K562 (cell line): ENCODE results near the gene CSNK1G1. TPM values are rescaled to one million over a fixed set of nuclear protein-coding genes. Genes with fewer than 3 reads are reported as not detected.
A peak's percentile ranks its signal among the peaks of the same experiment; 100 is the strongest.

Experiments used
- ESRRA ChIP-seq: fragments of 450-650 bp; IDR thresholded peaks from 2 replicates; pipeline ENCODE4 v1.6.1; 2014; ENCODE audit warnings: low read depth, mild to moderate bottlenecking, moderate library complexity, borderline replicate concordance
- FOXK2 ChIP-seq, 2 experiments: fragments of 450-650 bp; IDR thresholded peaks in 1 of 2; conservative IDR thresholded peaks in 1 of 2; 2 replicates each; pipeline ENCODE4 v1.6.1; 2016; ENCODE audit warnings: low read depth in 2 of 2, mild to moderate bottlenecking in 1 of 2
- FOXM1 ChIP-seq, 2 experiments: fragments of 450-650 bp in 1 of 2; sonication (generic) in 1 of 2; formaldehyde crosslinking in 1 of 2; IDR thresholded peaks; 2 replicates each; pipeline versions ENCODE4 v1.6.1 to v1.9.0; 2017 to 2022; ENCODE audit warnings: low read depth in 2 of 2, mild to moderate bottlenecking in 2 of 2, missing genetic modification reagents in 1 of 2, moderate library complexity in 1 of 2
- HDAC6 ChIP-seq: IDR thresholded peaks from 2 replicates; pipeline ENCODE4 v1.6.1; 2012; ENCODE audit warnings: low read depth, mild to moderate bottlenecking, control low read depth, inconsistent platforms, low read length, moderate library complexity
- KDM2B ChIP-seq: fragments of 250-450 bp; sonication (Bioruptor Pico); IDR thresholded peaks from 2 replicates; pipeline ENCODE4 v1.8.0; 2021; ENCODE audit warnings: mild to moderate bottlenecking, moderate library complexity
- MYNN ChIP-seq, 2 experiments: sonication (generic); formaldehyde crosslinking in 1 of 2; IDR thresholded peaks; 2 replicates each; pipeline versions ENCODE4 v1.5.0 to v1.6.1; 2016 to 2020; ENCODE audit warnings: antibody characterized with exemption in 1 of 2, missing genetic modification reagents in 1 of 2
- NR4A1 ChIP-seq, 2 experiments: fragments of 250-450 bp in 1 of 2; fragments of 450-650 bp in 1 of 2; sonication (Bioruptor Pico) in 1 of 2; IDR thresholded peaks; 2 replicates each; pipeline versions ENCODE4 v1.4.0 to v1.6.1; 2016 to 2020; ENCODE audit warnings: mild to moderate bottlenecking in 2 of 2, missing compliant biosample characterization in 1 of 2, missing genetic modification characterization in 1 of 2, moderate library complexity in 1 of 2
- PHTF2 ChIP-seq: fragments of 250-450 bp; sonication (Bioruptor Pico); IDR thresholded peaks from 2 replicates; pipeline ENCODE4 v1.5.0; 2021; ENCODE audit warnings: mild to moderate bottlenecking
- PTTG1 ChIP-seq: fragments of 450-650 bp; IDR thresholded peaks from 2 replicates; pipeline ENCODE4 v1.6.1; 2016; ENCODE audit warnings: low read depth, mild to moderate bottlenecking, missing genetic modification characterization, missing compliant biosample characterization
- RB1 ChIP-seq: fragments of 450-650 bp; IDR thresholded peaks from 2 replicates; pipeline ENCODE4 v1.6.1; 2017; ENCODE audit warnings: low read depth, mild to moderate bottlenecking
- TGIF2 ChIP-seq: sonication (generic); formaldehyde crosslinking; IDR thresholded peaks from 2 replicates; pipeline ENCODE4 v1.8.1; 2022; ENCODE audit warnings: mild to moderate bottlenecking, missing genetic modification reagents, moderate library complexity
- ZBED1 ChIP-seq: IDR thresholded peaks from 2 replicates; pipeline ENCODE4 v1.6.1; 2014
- ZBTB1 ChIP-seq: sonication (generic); formaldehyde crosslinking; IDR thresholded peaks from 2 replicates; pipeline ENCODE4 v1.8.1; 2023; ENCODE audit warnings: missing genetic modification reagents, low read depth, mild to moderate bottlenecking, borderline replicate concordance
- ZNF143 ChIP-seq: sonication (generic); formaldehyde crosslinking; IDR thresholded peaks from 2 replicates; pipeline ENCODE4 v1.9.0; 2022; ENCODE audit warnings: mild to moderate bottlenecking, missing genetic modification reagents
- ZNF311 ChIP-seq: fragments of 250-450 bp; sonication (Bioruptor Pico); IDR thresholded peaks from 2 replicates; pipeline ENCODE4 v1.4.0; 2020; ENCODE audit warnings: mild to moderate bottlenecking, moderate library complexity
- ZNF324 ChIP-seq: fragments of 250-450 bp; sonication (Bioruptor Pico); IDR thresholded peaks from 2 replicates; pipeline ENCODE4 v1.4.0; 2020; ENCODE audit warnings: mild to moderate bottlenecking
- ZNF436 ChIP-seq: fragments of 250-450, 450-650 bp; sonication (Bioruptor Pico); formaldehyde crosslinking; IDR thresholded peaks from 2 replicates; pipeline ENCODE4 v1.7.0; 2020; ENCODE audit warnings: mild to moderate bottlenecking
- ZNF77 ChIP-seq: fragments of 250-450 bp; sonication (Bioruptor Pico); IDR thresholded peaks from 2 replicates; pipeline ENCODE4 v1.5.0; 2020
- polyA plus RNA-seq, 8 experiments: library from polyadenylated mRNA; depleted of rRNA in 4 of 8; stranded (reverse) in 5 of 8; unstranded in 3 of 8; fragments of >200 nt; fragmentation: Nextera tagmentation in 2 of 8; fragmentation: Illumina TruSeq in 1 of 8; extraction: Ambion mirVana in 2 of 8; extraction: Trizol in 1 of 8; gene quantifications; 2 replicates each; pipeline versions ENCODE4 v1.2.1 to v1.2.3, GENCODE V29; 2011 to 2014; ENCODE audit warnings: inconsistent platforms in 1 of 8, missing spikeins in 1 of 8
- total RNA-seq, 7 experiments: library from RNA; depleted of rRNA in 6 of 7; stranded (reverse); fragments of >200 nt in 6 of 7; fragmentation: Illumina TruSeq in 2 of 7; extraction: Trizol in 2 of 7; gene quantifications; 2 replicates each; pipeline versions ENCODE4 v1.2.1 to v1.2.3, GENCODE V29; 2011 to 2021; ENCODE audit warnings: low replicate concordance in 1 of 7
- TF ChIP-seq, protein P1 (sequence below): fragments of 450-650 bp; formaldehyde crosslinking; IDR thresholded peaks from 2 replicates; pipeline ENCODE4 v1.4.0; 2020; ENCODE audit warnings: mild to moderate bottlenecking, moderate library complexity
- TF ChIP-seq, protein P2 (sequence below): sonication (generic); formaldehyde crosslinking; IDR thresholded peaks from 2 replicates; pipeline ENCODE4 v1.8.0; 2022; ENCODE audit warnings: missing genetic modification reagents, mild to moderate bottlenecking, moderate library complexity, borderline replicate concordance
- TF ChIP-seq, protein P3 (sequence below): sonication (generic); formaldehyde crosslinking; IDR thresholded peaks from 2 replicates; pipeline ENCODE4 v1.8.1; 2023; ENCODE audit warnings: mild to moderate bottlenecking, missing genetic modification reagents, moderate library complexity
- TF ChIP-seq, protein P4 (sequence below): fragments of 150-350 bp; conservative IDR thresholded peaks from 2 replicates; pipeline ENCODE4 v1.6.1; 2014; ENCODE audit warnings: low read length

CSNK1G1 gene
- total and polyA plus RNA-seq, 9 of the 15 experiments (the other 6 are each of a cell fraction or from before 2014, with no cell fraction given) = 4.5 to 18.5 (median 9.5) TPM

DNA sequence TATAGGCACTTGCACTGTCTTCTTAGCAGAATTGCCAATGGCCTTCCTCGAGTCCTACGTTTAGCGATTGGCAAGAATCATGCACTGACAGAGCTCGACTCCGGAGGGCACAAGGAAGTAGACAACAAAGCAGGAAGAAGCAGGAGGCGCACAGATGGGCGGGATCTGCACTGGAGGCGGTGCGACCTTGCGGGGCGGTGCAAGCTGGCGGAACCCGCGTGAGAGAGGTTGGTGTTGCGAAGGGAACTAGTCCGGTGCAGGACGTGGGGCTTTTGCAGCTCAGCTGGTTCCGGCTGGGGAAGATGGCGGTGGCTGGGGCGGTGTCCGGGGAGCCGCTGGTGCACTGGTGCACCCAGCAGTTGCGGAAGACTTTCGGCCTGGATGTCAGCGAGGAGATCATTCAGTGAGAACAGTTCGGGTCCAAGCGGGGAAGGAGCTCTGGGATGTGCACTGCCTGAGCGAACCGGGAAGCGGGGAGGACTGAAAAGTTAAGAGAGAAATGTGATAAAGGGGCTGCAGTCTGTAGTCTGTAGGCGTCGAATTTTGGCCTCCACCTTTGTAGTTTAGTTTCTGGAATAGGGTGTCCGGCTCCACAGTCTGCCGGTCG, 31.7 kb upstream of the CSNK1G1 start, which contains the start of gene TRIP4 (continued):
- TF ChIP-seq FOXM1 (IDR thresholded peaks at IDR 0.05; ENCODE audit: low read depth) (peak; percentile 96), FOXM1 (CRISPR knock-in tag; IDR thresholded peaks at IDR 0.05; ENCODE audit: low read depth) (0 out of 2 replicates have a peak, but pooled peaks have one; percentile 69), ZBTB1 (CRISPR knock-in tag) (no peak), ZNF143 (CRISPR knock-in tag) (no peak), ESRRA (peak; percentile 95), RB1 (peak; percentile 98), PHTF2 (CRISPR knock-in tag) (no peak), ZNF311 (CRISPR knock-in tag) (no peak), ZNF77 (CRISPR knock-in tag) (no peak), FOXK2 (conservative IDR thresholded peaks at IDR 0.05 in 1 of 2, IDR thresholded peaks at IDR 0.05 in 1 of 2; ENCODE audit: low read depth in 2 of 2) (peak; percentile 95), NR4A1 (CRISPR knock-in tag; IDR thresholded peaks at IDR 0.05) (no peak), NR4A1 (tag; IDR thresholded peaks at IDR 0.05) (peak; percentile 80; the same call in 1 of the 2 replicates), HDAC6 (peak; percentile 40; the same call in 1 of the 2 replicates), ZNF436 (CRISPR knock-in tag) (no peak), ZBED1 (peak; percentile 90), ZNF324 (CRISPR knock-in tag) (0 out of 2 replicates have a peak, but pooled peaks have one; percentile 5), PTTG1 (tag) (no peak), KDM2B (CRISPR knock-in tag) (peak; percentile 26; the same call in 1 of the 2 replicates), TGIF2 (CRISPR knock-in tag) (no peak; the same call in 1 of the 2 replicates), MYNN (IDR thresholded peaks at IDR 0.05) (peak; percentile 90), MYNN (CRISPR knock-in tag; IDR thresholded peaks at IDR 0.05) (no peak)
- TF ChIP-seq, protein P1, sequence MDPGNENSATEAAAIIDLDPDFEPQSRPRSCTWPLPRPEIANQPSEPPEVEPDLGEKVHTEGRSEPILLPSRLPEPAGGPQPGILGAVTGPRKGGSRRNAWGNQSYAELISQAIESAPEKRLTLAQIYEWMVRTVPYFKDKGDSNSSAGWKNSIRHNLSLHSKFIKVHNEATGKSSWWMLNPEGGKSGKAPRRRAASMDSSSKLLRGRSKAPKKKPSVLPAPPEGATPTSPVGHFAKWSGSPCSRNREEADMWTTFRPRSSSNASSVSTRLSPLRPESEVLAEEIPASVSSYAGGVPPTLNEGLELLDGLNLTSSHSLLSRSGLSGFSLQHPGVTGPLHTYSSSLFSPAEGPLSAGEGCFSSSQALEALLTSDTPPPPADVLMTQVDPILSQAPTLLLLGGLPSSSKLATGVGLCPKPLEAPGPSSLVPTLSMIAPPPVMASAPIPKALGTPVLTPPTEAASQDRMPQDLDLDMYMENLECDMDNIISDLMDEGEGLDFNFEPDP (CRISPR knock-in tag) = no peak
- TF ChIP-seq, protein P2, sequence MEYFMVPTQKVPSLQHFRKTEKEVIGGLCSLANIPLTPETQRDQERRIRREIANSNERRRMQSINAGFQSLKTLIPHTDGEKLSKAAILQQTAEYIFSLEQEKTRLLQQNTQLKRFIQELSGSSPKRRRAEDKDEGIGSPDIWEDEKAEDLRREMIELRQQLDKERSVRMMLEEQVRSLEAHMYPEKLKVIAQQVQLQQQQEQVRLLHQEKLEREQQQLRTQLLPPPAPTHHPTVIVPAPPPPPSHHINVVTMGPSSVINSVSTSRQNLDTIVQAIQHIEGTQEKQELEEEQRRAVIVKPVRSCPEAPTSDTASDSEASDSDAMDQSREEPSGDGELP = peak; percentile 100
- TF ChIP-seq, protein P3, sequence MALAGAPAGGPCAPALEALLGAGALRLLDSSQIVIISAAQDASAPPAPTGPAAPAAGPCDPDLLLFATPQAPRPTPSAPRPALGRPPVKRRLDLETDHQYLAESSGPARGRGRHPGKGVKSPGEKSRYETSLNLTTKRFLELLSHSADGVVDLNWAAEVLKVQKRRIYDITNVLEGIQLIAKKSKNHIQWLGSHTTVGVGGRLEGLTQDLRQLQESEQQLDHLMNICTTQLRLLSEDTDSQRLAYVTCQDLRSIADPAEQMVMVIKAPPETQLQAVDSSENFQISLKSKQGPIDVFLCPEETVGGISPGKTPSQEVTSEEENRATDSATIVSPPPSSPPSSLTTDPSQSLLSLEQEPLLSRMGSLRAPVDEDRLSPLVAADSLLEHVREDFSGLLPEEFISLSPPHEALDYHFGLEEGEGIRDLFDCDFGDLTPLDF (CRISPR knock-in tag) = peak; percentile 83; the same call in 1 of the 2 replicates
- TF ChIP-seq, protein P4, sequence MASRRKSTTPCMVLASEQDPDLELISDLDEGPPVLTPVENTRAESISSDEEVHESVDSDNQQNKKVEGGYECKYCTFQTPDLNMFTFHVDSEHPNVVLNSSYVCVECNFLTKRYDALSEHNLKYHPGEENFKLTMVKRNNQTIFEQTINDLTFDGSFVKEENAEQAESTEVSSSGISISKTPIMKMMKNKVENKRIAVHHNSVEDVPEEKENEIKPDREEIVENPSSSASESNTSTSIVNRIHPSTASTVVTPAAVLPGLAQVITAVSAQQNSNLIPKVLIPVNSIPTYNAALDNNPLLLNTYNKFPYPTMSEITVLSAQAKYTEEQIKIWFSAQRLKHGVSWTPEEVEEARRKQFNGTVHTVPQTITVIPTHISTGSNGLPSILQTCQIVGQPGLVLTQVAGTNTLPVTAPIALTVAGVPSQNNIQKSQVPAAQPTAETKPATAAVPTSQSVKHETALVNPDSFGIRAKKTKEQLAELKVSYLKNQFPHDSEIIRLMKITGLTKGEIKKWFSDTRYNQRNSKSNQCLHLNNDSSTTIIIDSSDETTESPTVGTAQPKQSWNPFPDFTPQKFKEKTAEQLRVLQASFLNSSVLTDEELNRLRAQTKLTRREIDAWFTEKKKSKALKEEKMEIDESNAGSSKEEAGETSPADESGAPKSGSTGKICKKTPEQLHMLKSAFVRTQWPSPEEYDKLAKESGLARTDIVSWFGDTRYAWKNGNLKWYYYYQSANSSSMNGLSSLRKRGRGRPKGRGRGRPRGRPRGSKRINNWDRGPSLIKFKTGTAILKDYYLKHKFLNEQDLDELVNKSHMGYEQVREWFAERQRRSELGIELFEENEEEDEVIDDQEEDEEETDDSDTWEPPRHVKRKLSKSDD = peak; percentile 93
